Erythroblast (primary cell): ENCODE measurements around the gene SH3BP5.

ENCODE experiments used
- GATA1 ChIP-seq: IDR thresholded peaks from 2 replicates; pipeline ENCODE4 v1.6.1; 2011; ENCODE audit warnings: low read depth, mild to moderate bottlenecking, control low read depth, low read length, moderate library complexity
- POLR2A ChIP-seq: IDR thresholded peaks from 2 replicates; pipeline ENCODE4 v1.6.1; 2011; ENCODE audit warnings: mild to moderate bottlenecking, low read length

DNA sequence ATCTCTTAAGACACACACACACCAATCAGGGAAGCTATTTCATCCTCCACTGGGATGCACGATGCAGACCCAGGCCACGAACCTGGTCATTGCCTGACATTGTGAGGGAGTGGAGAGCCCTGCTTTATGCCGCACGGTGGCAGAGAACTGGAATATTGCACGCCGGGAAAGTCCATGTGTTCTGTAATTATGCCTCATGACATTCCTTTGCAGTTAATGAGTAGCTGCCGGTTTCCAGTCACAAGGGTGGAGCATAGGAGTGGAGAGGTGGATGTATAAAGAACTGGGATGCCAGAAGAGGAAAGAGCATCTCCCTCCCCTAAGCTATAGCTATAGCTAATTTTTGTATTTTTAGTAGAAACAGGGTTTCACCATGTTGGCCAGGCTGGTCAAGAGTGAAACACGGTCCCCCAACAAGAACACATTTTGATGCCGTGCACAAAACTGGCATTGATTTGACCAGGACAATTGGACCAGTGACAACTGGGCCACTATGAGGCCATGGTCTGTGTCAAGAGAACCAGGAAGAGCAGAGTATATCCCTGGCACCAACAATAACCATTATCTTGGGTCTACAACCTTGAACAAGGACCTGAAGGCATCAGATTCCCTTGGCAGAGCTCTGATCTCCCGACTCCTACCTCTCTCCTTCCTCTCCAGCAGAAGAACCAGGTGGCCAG is 51.4 kb downstream of the SH3BP5 start:
- no peak for TF ChIP-seq POLR2A
- TF ChIP-seq GATA1: no peak
